HUES48 (cell line): ENCODE results near the gene MTIF2.
"Not testable (repeated sequence)": the region's sequence is repeated elsewhere in the genome, so short reads cannot be mapped to it uniquely, and the experiment has no call there.

Experiments used
- H3K27ac ChIP-seq: one replicate; pipeline ENCODE4 v1.7.0; 2013; ENCODE audit warnings: low read depth, low read length, inconsistent platforms
- H3K27me3 ChIP-seq: 2 replicates; pipeline ENCODE4 v1.6.1; 2013; ENCODE audit warnings: mild to moderate bottlenecking, low read length; ENCODE audit not compliant: control insufficient read depth, insufficient read depth
- H3K36me3 ChIP-seq: 2 replicates; pipeline ENCODE4 v1.6.1; 2013; ENCODE audit warnings: low read length; ENCODE audit not compliant: control insufficient read depth, insufficient read depth
- H3K4me1 ChIP-seq: 2 replicates; pipeline ENCODE4 v1.6.1; 2013; ENCODE audit warnings: mild to moderate bottlenecking, low read length; ENCODE audit not compliant: control insufficient read depth, insufficient read depth
- H3K4me3 ChIP-seq: 2 replicates; pipeline ENCODE4 v1.5.1; 2013; ENCODE audit warnings: mild to moderate bottlenecking, low read depth, low read length
- H3K9ac ChIP-seq: 2 replicates; pipeline ENCODE4 v1.6.1; 2013; ENCODE audit warnings: mild to moderate bottlenecking, low read depth, low read length, moderate library complexity
- H3K9me3 ChIP-seq: 2 replicates; pipeline ENCODE4 v1.6.1; 2013; ENCODE audit warnings: low read length; ENCODE audit not compliant: control insufficient read depth, insufficient read depth

Gene MTIF2

DNA sequence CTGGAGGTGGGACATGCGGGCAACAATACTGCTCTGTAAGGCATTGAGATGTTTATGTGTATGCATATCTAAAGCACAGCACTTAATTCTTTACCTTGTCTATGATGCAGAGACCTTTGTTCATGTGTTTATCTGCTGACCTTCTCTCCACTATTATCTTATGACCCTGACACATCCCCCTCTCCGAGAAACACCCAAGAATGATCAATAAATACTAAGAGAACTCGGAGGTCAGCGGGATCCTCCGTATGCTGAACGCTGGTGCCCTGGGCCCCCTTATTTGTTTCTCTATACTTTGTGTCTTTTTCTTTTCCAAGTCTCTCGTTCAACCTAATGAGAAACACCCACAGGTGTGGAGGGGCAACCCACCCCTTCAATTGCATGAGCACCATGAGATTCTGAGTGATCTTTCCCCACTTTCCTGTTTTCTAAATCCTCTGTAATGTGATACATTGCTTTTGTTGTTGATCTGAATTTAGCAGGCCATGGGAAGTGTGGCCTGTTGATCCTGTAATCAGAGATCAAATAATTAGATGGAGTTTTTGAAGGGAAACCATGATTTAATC lies 10.9 kb upstream of the MTIF2 start:
- peak overlapping the region; percentile 94 for H3K27ac ChIP-seq
- peaks cover 42% of the 10 kb centered on the region for H3K4me1 ChIP-seq
- H3K4me3 ChIP-seq, result peak overlapping the region; percentile 52

GRCh38 chr2:55279214-55279835 lies 10.3 kb upstream of the MTIF2 start:
- peak overlapping the region; percentile 94 for H3K27ac ChIP-seq
- H3K36me3 ChIP-seq, H3K9me3 ChIP-seq, H3K27me3 ChIP-seq: not testable (repeated sequence)
- peak overlapping the region; percentile 81 for H3K9ac ChIP-seq
- H3K4me1 ChIP-seq, result peaks cover 42% of the 10 kb centered on the region
- peak overlapping the region; percentile 47 for H3K4me3 ChIP-seq

More for the DNA sequence above, 10.9 kb upstream of the MTIF2 start:
- H3K27me3 ChIP-seq, H3K36me3 ChIP-seq, H3K9me3 ChIP-seq: not testable (repeated sequence)
- H3K9ac ChIP-seq, result peak overlapping the region; percentile 77

GRCh38 chr2:55277310-55277709 lies 8.3 kb upstream of the MTIF2 start:
- Histone ChIP-seq H3K27ac (no peak overlapping the region), H3K4me1 (peaks cover 35% of the 10 kb centered on the region), H3K4me3 (no peak overlapping the region), H3K27me3 (no peaks in the 10 kb centered on the region), H3K9ac (no peak overlapping the region), H3K9me3 (no peaks in the 10 kb centered on the region), H3K36me3 (no peaks in the 10 kb centered on the region)

DNA sequence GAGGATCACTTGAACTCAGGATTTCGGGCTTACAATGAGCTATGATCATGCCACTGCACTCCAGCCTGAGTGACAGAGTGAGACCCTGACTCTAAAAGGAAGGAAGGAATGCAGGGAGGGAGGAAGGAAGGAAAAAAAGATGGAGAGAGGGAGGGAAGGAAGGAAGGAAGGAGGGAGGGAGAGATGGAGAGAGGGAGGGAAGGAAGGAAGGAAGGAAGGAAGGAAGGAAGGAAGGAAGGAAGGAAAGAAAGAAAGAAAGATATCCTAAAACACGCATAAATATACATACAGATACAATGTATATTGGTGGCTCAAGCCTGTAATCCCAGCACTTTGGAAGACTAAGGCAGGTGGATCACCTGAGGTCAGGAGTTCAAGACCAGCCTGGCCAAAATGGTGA lies 5.3 kb upstream of the MTIF2 start:
- H3K27ac ChIP-seq, H3K36me3 ChIP-seq, H3K27me3 ChIP-seq, H3K9me3 ChIP-seq, H3K9ac ChIP-seq, H3K4me3 ChIP-seq: not testable (repeated sequence)
- H3K4me1 ChIP-seq, result peaks cover 21% of the 10 kb centered on the region

DNA sequence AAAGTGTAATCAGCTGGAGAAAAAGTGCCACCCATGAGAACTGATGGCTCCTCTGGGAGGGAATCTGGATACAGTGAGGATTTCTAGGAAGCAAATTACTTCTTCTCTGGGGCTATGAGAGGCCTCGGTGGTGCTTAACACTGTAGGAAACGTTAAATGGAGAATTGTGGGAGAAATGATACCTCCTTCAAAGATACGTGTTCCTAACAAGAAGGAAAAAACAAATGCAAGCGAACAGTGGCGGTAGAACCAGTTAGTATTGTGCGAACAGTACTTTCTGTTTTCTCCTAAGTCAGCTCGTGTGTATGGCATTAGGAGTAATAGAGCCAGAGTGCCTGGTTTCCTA lies 587 bp upstream of the MTIF2 start:
- Histone ChIP-seq H3K9ac (peak overlapping the region; percentile 93), H3K27ac (peak overlapping the region; percentile 58), H3K4me3 (peak overlapping the region; percentile 99), H3K4me1 (peaks cover 6% of the 10 kb centered on the region), H3K36me3 (peaks cover 24% of the 10 kb centered on the region), H3K9me3 (no peaks in the 10 kb centered on the region), H3K27me3 (no peaks in the 10 kb centered on the region)

DNA sequence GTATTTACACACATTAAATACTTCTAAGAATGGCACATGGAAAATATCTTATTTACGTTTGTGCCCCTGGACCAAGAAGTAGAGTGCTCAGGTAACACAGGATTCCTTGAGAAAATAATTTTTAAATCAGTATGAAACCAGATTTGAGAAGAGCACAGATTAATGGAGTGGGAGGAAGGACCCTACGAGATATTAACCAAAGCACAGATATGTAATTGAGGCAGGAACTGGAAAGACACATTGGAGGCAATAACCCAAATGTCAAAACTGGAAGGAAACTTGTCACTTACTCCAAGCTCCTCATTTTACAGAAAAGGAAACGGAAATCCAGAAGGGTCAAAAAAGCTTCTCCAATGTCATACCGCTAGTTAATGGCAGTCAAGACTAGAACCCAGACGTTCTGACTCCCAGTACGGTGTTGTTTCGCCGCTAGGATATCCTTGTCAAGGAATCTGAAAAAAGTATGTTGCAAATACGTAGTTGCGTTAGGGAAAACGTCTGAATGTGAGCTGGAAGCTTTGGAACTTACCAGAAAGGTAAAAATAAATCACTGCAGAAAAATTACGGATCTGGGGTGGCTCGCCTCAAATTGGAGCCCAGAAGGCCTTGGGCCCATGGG lies 634 bp downstream of the MTIF2 start:
- Histone ChIP-seq H3K36me3 (peaks cover 36% of the 10 kb centered on the region), H3K27ac (peak overlapping the region; percentile 90), H3K4me3 (peak overlapping the region; percentile 99), H3K4me1 (peaks cover 6% of the 10 kb centered on the region), H3K27me3 (no peaks in the 10 kb centered on the region), H3K9me3 (no peaks in the 10 kb centered on the region), H3K9ac (peak overlapping the region; percentile 93)

- H3K9ac ChIP-seq, H3K27me3 ChIP-seq, H3K4me1 ChIP-seq, H3K9me3 ChIP-seq, H3K27ac ChIP-seq, H3K4me3 ChIP-seq: not testable (repeated sequence)
- H3K36me3 ChIP-seq, result peaks cover 69% of the 10 kb centered on the region
Observed at GRCh38 chr2:55259586-55259985, 9.4 kb downstream of the MTIF2 start.

GRCh38 chr2:55252832-55253231 lies 16.2 kb downstream of the MTIF2 start:
- H3K36me3 ChIP-seq, result peaks cover 68% of the 10 kb centered on the region
- H3K27me3 ChIP-seq, result no peaks in the 10 kb centered on the region
- H3K4me3 ChIP-seq, result no peak overlapping the region
- no peaks in the 10 kb centered on the region for H3K9me3 ChIP-seq
- no peak overlapping the region for H3K9ac ChIP-seq
- H3K27ac ChIP-seq, result no peak overlapping the region
- no peaks in the 10 kb centered on the region for H3K4me1 ChIP-seq

- H3K36me3 ChIP-seq, result peaks cover 83% of the 10 kb centered on the region
- H3K4me1 ChIP-seq, result no peaks in the 10 kb centered on the region
- no peaks in the 10 kb centered on the region for H3K27me3 ChIP-seq
- H3K27ac ChIP-seq, result no peak overlapping the region
- no peaks in the 10 kb centered on the region for H3K9me3 ChIP-seq
- no peak overlapping the region for H3K9ac ChIP-seq
- H3K4me3 ChIP-seq, result no peak overlapping the region
Observed at GRCh38 chr2:55247025-55247424, 22.0 kb downstream of the MTIF2 start.

GRCh38 chr2:55245411-55245810 lies 23.6 kb downstream of the MTIF2 start:
- Histone ChIP-seq H3K27ac (no peak overlapping the region), H3K27me3 (no peaks in the 10 kb centered on the region), H3K4me3 (no peak overlapping the region), H3K36me3 (peaks cover 83% of the 10 kb centered on the region), H3K4me1 (no peaks in the 10 kb centered on the region), H3K9me3 (no peaks in the 10 kb centered on the region), H3K9ac (no peak overlapping the region)

GRCh38 chr2:55242617-55243016 lies 26.4 kb downstream of the MTIF2 start:
- H3K4me1 ChIP-seq, result no peaks in the 10 kb centered on the region
- peaks cover 79% of the 10 kb centered on the region for H3K36me3 ChIP-seq
- no peak overlapping the region for H3K27ac ChIP-seq
- no peak overlapping the region for H3K9ac ChIP-seq
- H3K4me3 ChIP-seq, result no peak overlapping the region
- no peaks in the 10 kb centered on the region for H3K9me3 ChIP-seq
- H3K27me3 ChIP-seq, result no peaks in the 10 kb centered on the region
